K562 (cell line): Measurements from ENCODE around the gene PNPO. TPM values are rescaled to one million over a fixed set of nuclear protein-coding genes. Genes with fewer than 3 reads are reported as not detected.

ENCODE experiments used
- CBFA2T3 ChIP-seq: fragments of 450-650 bp; IDR thresholded peaks from 2 replicates; pipeline ENCODE4 v1.6.1; 2017
- ELK1 ChIP-seq: sonication (generic); formaldehyde crosslinking; IDR thresholded peaks from 2 replicates; pipeline ENCODE4 v1.8.1; 2022; ENCODE audit warnings: missing genetic modification reagents
- EP400 ChIP-seq: fragments of 450-650 bp; IDR thresholded peaks from 2 replicates; pipeline ENCODE4 v1.6.1; 2017; ENCODE audit warnings: antibody characterized with exemption, mild to moderate bottlenecking, moderate library complexity
- EWSR1 ChIP-seq: fragments of 450-650 bp; IDR thresholded peaks from 2 replicates; pipeline ENCODE4 v1.6.1; 2018; ENCODE audit warnings: borderline replicate concordance, mild to moderate bottlenecking, low read depth, moderate library complexity; ENCODE audit not compliant: partially characterized antibody
- GTF2F1 ChIP-seq: IDR thresholded peaks from 2 replicates; pipeline ENCODE4 v1.6.1; 2011; ENCODE audit warnings: low read depth, low read length, improper control_type of control experiment
- HDAC8 ChIP-seq: fragments of 450-650 bp; IDR thresholded peaks from 2 replicates; pipeline ENCODE4 v1.6.1; 2016; ENCODE audit warnings: mild to moderate bottlenecking, missing genetic modification characterization, moderate library complexity, missing compliant biosample characterization
- HOMEZ ChIP-seq: fragments of 250-450 bp; sonication (Bioruptor Pico); IDR thresholded peaks from 2 replicates; pipeline ENCODE4 v1.4.0; 2020; ENCODE audit warnings: mild to moderate bottlenecking, moderate library complexity
- MCM2 ChIP-seq: fragments of 450-650 bp; IDR thresholded peaks from 2 replicates; pipeline ENCODE4 v1.6.1; 2017; ENCODE audit warnings: low read depth, mild to moderate bottlenecking
- NKRF ChIP-seq: fragments of 450-650 bp; IDR thresholded peaks from 2 replicates; pipeline ENCODE4 v1.6.1; 2016; ENCODE audit warnings: borderline replicate concordance
- POU5F1 ChIP-seq: fragments of 150-350 bp; IDR thresholded peaks from 2 replicates; pipeline ENCODE4 v1.6.1; 2014; ENCODE audit warnings: borderline replicate concordance, low read length, low read depth, mild to moderate bottlenecking; ENCODE audit not compliant: partially characterized antibody
- SAFB2 ChIP-seq: fragments of 200-400 bp; formaldehyde crosslinking; IDR thresholded peaks from 2 replicates; pipeline ENCODE4 v1.6.1; 2018; ENCODE audit warnings: borderline replicate concordance, low read length, low read depth, moderate library complexity; ENCODE audit not compliant: severe bottlenecking
- SRSF9 ChIP-seq: fragments of 200-400 bp; formaldehyde crosslinking; IDR thresholded peaks from 2 replicates; pipeline ENCODE4 v1.6.1; 2017; ENCODE audit warnings: low read depth, low read length, borderline replicate concordance
- TAL1 ChIP-seq: fragments of 450-650 bp; IDR thresholded peaks from 2 replicates; pipeline ENCODE4 v1.6.1; 2016; ENCODE audit warnings: mild to moderate bottlenecking
- ZNF165 ChIP-seq: fragments of 250-450 bp; sonication (Bioruptor Pico); IDR thresholded peaks from 2 replicates; pipeline ENCODE4 v1.4.0; 2020; ENCODE audit warnings: borderline replicate concordance
- polyA plus RNA-seq, 8 experiments: library from polyadenylated mRNA; depleted of rRNA in 4 of 8; stranded (reverse) in 5 of 8; unstranded in 3 of 8; fragments of >200 nt; fragmentation: Nextera tagmentation in 2 of 8; fragmentation: Illumina TruSeq in 1 of 8; extraction: Ambion mirVana in 2 of 8; extraction: Trizol in 1 of 8; gene quantifications; 2 replicates each; pipeline versions ENCODE4 v1.2.1 to v1.2.3, GENCODE V29; 2011 to 2014; ENCODE audit warnings: inconsistent platforms in 1 of 8, missing spikeins in 1 of 8
- total RNA-seq, 7 experiments: library from RNA; depleted of rRNA in 6 of 7; stranded (reverse); fragments of >200 nt in 6 of 7; fragmentation: Illumina TruSeq in 2 of 7; extraction: Trizol in 2 of 7; gene quantifications; 2 replicates each; pipeline versions ENCODE4 v1.2.1 to v1.2.3, GENCODE V29; 2011 to 2021; ENCODE audit warnings: low replicate concordance in 1 of 7
- TF ChIP-seq, protein P1 (sequence below): fragments of 250-450 bp; sonication (Bioruptor Pico); IDR thresholded peaks from 2 replicates; pipeline ENCODE4 v1.5.0; 2020; ENCODE audit warnings: mild to moderate bottlenecking
- TF ChIP-seq, protein P2 (sequence below): IDR thresholded peaks from 2 replicates; pipeline ENCODE4 v1.6.1; 2011; ENCODE audit warnings: borderline replicate concordance, low read depth, mild to moderate bottlenecking, moderate library complexity, low read length; ENCODE audit not compliant: insufficient read depth, poor library complexity, severe bottlenecking

Gene PNPO
- total and polyA plus RNA-seq, 9 of the 15 experiments (the other 6 are each of a cell fraction or from before 2014, with no cell fraction given) = 16.6 to 39.0 (median 27.4) TPM

DNA sequence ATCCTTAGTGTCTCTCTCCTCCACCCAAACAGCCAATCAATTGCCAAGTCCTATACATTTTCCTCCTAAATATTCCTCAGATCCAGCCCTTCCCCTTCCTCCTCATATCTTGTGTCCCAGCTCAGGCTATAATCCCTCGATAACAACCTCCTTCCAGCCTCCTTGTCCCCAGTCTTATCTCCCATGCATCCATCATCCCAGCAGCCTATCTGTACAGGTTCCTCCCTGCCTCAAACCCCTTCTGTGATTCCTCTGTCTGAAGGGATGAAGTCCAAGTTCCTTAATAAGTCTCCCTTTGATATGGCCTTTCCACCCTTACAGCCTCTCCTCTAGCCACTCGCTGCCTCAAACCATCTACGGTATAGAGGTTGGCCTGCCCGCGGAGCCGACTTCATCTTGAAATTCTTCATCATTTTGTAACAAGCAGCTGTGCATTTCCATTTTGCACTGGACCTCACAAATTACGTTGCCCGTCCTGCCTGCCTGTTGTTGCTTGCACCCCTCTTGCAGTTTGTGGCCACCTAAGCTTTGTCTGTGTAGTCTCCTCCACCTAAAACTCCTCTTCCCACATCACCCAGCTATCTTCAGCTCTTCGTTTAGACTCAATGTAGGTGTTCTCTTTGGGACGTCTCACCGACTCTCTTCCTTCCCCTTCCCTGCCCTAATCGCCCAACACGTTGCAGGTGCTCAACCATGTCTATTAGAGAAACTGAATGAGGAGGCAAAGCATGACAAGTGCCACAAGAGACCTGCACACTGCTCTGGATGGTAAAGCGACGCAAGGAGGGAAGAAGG lies 28.8 kb downstream of the PNPO start (continued):
- TF ChIP-seq HDAC8 (tag) (no peak), TAL1 (0 out of 2 replicates have a peak, but pooled peaks have one; percentile 17), CBFA2T3 (peak; percentile 64; the same call in 1 of the 2 replicates), GTF2F1 (no peak), EP400 (no peak), SRSF9 (no peak), HOMEZ (CRISPR knock-in tag) (no peak), ZNF165 (no peak), POU5F1 (no peak), EWSR1 (no peak), ELK1 (CRISPR knock-in tag) (no peak), NKRF (no peak), SAFB2 (no peak), MCM2 (no peak)
- TF ChIP-seq, protein P1, sequence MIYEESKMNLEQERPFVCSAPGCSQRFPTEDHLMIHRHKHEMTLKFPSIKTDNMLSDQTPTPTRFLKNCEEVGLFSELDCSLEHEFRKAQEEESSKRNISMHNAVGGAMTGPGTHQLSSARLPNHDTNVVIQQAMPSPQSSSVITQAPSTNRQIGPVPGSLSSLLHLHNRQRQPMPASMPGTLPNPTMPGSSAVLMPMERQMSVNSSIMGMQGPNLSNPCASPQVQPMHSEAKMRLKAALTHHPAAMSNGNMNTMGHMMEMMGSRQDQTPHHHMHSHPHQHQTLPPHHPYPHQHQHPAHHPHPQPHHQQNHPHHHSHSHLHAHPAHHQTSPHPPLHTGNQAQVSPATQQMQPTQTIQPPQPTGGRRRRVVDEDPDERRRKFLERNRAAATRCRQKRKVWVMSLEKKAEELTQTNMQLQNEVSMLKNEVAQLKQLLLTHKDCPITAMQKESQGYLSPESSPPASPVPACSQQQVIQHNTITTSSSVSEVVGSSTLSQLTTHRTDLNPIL = no peak
- TF ChIP-seq, protein P2, sequence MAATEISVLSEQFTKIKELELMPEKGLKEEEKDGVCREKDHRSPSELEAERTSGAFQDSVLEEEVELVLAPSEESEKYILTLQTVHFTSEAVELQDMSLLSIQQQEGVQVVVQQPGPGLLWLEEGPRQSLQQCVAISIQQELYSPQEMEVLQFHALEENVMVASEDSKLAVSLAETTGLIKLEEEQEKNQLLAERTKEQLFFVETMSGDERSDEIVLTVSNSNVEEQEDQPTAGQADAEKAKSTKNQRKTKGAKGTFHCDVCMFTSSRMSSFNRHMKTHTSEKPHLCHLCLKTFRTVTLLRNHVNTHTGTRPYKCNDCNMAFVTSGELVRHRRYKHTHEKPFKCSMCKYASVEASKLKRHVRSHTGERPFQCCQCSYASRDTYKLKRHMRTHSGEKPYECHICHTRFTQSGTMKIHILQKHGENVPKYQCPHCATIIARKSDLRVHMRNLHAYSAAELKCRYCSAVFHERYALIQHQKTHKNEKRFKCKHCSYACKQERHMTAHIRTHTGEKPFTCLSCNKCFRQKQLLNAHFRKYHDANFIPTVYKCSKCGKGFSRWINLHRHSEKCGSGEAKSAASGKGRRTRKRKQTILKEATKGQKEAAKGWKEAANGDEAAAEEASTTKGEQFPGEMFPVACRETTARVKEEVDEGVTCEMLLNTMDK = no peak
